Epithelial cell of esophagus (primary cell): ENCODE data around the gene AAK1.
"Not testable (repeated sequence)": the region's sequence is repeated elsewhere in the genome, so short reads cannot be mapped to it uniquely, and the experiment has no call there.

ENCODE experiments used
- DNase-seq: peaks from one replicate; pipeline ENCODE4 v3.0.0; 2010; ENCODE audit warnings: low read depth
- H3K4me3 ChIP-seq: 2 replicates; pipeline ENCODE4 v1.5.1; 2011; ENCODE audit warnings: mild to moderate bottlenecking, low read length, control low read depth
- TF ChIP-seq, protein P1 (sequence below): IDR thresholded peaks from 2 replicates; pipeline ENCODE4 v1.5.1; 2011; ENCODE audit warnings: low read depth, mild to moderate bottlenecking, low read length, control low read depth, inconsistent platforms; ENCODE audit not compliant: insufficient read depth; ENCODE audit errors: missing control alignments

Gene AAK1

DNA sequence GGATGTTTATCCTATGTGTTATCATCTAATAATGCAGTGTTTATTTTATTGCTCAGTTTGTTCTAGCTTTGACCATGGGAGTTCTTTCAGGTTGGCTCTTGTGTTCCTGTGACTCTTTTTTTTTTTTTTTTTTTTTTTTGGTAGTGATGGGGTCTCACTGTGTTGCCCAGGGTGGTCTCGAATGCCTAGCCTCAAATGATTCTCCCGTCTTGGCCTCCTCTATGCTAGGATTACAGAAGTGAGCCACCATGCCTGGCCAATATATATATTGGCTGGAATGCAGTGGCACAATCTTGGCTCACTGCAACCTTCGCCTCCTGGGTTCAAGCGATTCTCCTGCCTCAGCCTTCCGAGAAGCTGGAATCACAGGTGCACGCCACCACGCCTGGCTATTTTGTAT is 187.4 kb downstream of the AAK1 start:
- no peak for DNase-seq
- TF ChIP-seq, protein P1, sequence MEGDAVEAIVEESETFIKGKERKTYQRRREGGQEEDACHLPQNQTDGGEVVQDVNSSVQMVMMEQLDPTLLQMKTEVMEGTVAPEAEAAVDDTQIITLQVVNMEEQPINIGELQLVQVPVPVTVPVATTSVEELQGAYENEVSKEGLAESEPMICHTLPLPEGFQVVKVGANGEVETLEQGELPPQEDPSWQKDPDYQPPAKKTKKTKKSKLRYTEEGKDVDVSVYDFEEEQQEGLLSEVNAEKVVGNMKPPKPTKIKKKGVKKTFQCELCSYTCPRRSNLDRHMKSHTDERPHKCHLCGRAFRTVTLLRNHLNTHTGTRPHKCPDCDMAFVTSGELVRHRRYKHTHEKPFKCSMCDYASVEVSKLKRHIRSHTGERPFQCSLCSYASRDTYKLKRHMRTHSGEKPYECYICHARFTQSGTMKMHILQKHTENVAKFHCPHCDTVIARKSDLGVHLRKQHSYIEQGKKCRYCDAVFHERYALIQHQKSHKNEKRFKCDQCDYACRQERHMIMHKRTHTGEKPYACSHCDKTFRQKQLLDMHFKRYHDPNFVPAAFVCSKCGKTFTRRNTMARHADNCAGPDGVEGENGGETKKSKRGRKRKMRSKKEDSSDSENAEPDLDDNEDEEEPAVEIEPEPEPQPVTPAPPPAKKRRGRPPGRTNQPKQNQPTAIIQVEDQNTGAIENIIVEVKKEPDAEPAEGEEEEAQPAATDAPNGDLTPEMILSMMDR: no peak
- no peak overlapping the region for H3K4me3 ChIP-seq

DNA sequence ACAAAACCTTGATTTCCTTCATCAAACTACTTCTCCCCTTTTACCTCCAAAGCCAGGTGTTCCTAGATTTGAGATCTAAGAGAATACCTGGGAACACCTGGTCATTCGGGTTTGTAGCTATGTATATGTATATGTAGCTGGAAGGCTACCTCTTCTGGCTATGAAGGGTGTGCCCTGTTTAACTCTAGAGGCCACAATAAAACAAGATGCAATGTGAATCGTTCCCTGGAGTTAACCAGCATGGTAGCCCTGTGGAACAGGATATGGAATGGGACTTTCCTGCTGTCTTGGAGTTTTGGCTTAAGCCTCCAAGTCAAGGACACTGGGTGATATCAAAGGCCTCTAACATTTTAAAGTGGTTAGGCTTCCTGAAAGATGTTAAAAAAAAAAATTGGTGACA is 188.6 kb downstream of the AAK1 start:
- DNase-seq: no peak
- TF ChIP-seq, protein P1: no peak
- H3K4me3 ChIP-seq: no peak overlapping the region

GRCh38 chr2:69453475-69454129 is 189.9 kb downstream of the AAK1 start:
- H3K4me3 ChIP-seq: no peak overlapping the region
- TF ChIP-seq, protein P1: no peak
- no peak for DNase-seq

DNA sequence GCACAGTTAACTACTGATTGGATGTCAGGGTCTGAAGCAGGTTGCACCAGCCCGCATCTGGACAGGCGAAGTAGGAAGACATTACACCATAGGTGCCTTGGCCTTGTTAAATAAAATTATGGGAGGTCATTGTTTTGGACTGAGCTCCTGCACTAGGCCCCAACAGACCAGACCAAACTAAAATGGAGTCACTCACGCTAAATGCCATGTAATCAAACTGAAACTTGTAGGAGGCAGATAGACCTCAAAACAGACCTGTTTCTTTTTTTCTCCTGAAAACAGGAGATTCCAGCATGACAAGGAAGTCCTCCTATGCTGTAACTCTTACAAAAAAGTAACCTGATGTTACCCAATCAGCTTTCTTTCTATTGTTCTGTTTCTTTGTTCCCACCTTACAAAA is 190.9 kb downstream of the AAK1 start:
- no peak overlapping the region for H3K4me3 ChIP-seq
- TF ChIP-seq, protein P1: no peak
- peak; percentile 30 for DNase-seq

GRCh38 chr2:69450735-69451416 is 192.7 kb downstream of the AAK1 start:
- H3K4me3 ChIP-seq: no peak overlapping the region
- DNase-seq: peak; percentile 34
- TF ChIP-seq, protein P1: no peak

DNA sequence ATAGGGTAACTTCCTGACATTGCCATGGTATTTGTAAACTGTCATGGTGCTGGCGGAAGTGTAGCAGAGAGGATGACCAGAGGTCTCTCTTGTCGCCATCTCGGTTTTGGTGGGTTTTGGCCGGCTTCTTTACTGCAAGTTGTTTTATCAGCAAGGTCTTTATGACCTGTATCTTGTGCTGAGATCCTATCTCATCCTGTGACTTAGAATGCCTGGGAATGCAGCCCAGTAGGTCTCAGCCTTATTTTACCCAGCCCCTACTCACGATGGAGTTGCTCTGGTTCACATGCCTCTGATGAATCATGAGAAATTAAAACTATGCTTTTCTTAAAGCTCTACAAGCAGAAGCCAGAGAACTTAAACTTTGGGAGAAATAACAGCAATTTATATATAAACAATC is 193.6 kb downstream of the AAK1 start:
- H3K4me3 ChIP-seq: no peak overlapping the region
- no peak for DNase-seq

GRCh38 chr2:69443673-69444072 is 199.9 kb downstream of the AAK1 start:
- not testable (repeated sequence) for DNase-seq, H3K4me3 ChIP-seq

More for the DNA sequence above, 193.6 kb downstream of the AAK1 start:
- TF ChIP-seq, protein P1: no peak

GRCh38 chr2:69439499-69439898 is 204.0 kb downstream of the AAK1 start:
- H3K4me3 ChIP-seq, DNase-seq: not testable (repeated sequence)
